ENCODE data around the gene CPNE4. TPM values are rescaled to one million over a fixed set of nuclear protein-coding genes. Genes with fewer than 3 reads are reported as not detected.

Gene CPNE4
- total and polyA plus RNA-seq, 10 donors: 0.03 to 3.1 (median 0.91) TPM; not detected in 2

GRCh38 chr3:131555456-131555855 lies 479.4 kb downstream of the CPNE4 start:
- no peak overlapping the region for H3K4me3 ChIP-seq
- no peaks in the 10 kb centered on the region for H3K4me1 ChIP-seq
- intact Hi-C loops (cut with DNase I; ENCODE audit: low total_unique reads): no loop called here
- no peak overlapping the region for H3K27ac ChIP-seq
- no peaks in the 10 kb centered on the region for H3K36me3 ChIP-seq
- H3K9me3 ChIP-seq: no peaks in the 10 kb centered on the region
- 94 to 100% (median 96%) methylated on average over 2 of the region's 2 CpGs for WGBS, 5 donors
- TF ChIP-seq POLR2A (IDR thresholded peaks at IDR 0.05) (no peak), POLR2AphosphoS5 (IDR thresholded peaks at IDR 0.05) (no peak), CTCF (IDR thresholded peaks at IDR 0.05 in 8 of 11, conservative IDR thresholded peaks at IDR 0.05 in 3 of 11) (no peak)
- DNase-seq: no peak
- peaks cover 0 to 6% (median 0%) of the 10 kb centered on the region in 7 donors for H3K27me3 ChIP-seq (replicated peaks in 1 of 7)

- Histone ChIP-seq H3K4me3 (no peak overlapping the region), H3K27me3 (replicated peaks in 1 of 7) (peaks cover 0 to 5% (median 0%) of the 10 kb centered on the region in 7 donors), H3K27ac (no peak overlapping the region), H3K4me1 (no peaks in the 10 kb centered on the region), H3K36me3 (no peaks in the 10 kb centered on the region), H3K9me3 (no peaks in the 10 kb centered on the region)
- no peak for DNase-seq
- WGBS, 5 donors: 71 to 87% (median 75%) methylated on average over 3 of the region's 3 CpGs
- TF ChIP-seq CTCF (IDR thresholded peaks at IDR 0.05 in 8 of 11, conservative IDR thresholded peaks at IDR 0.05 in 3 of 11) (no peak), POLR2A (IDR thresholded peaks at IDR 0.05) (no peak), POLR2AphosphoS5 (IDR thresholded peaks at IDR 0.05) (no peak)
- intact Hi-C loops (cut with DNase I; ENCODE audit: low total_unique reads): no loop called here
Measured at GRCh38 chr3:131553495-131554247, 481.1 kb downstream of the CPNE4 start.

DNA sequence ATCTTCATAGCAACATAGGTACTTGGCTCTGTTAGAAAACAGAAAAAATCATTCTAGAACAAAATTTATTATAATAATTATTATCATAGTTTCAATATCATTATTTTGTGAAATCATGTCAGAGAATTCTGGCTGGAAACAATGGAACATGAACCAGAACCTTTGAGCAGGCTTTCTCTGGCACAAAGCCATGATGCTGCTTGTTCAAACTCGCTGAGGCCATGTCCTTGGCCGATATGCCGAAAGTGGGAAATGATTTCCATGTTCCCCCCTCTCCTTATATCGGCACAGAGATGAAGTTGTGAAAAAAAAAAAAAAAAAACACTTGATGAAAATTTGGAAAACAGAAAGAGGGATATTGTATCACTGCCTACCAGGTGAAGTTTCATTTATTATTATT lies 483.1 kb downstream of the CPNE4 start:
- Histone ChIP-seq H3K36me3 (no peaks in the 10 kb centered on the region), H3K9me3 (no peaks in the 10 kb centered on the region), H3K4me1 (no peaks in the 10 kb centered on the region), H3K27me3 (replicated peaks in 1 of 7) (peaks cover 0 to 3% (median 0%) of the 10 kb centered on the region in 7 donors), H3K4me3 (no peak overlapping the region), H3K27ac (peak overlapping the region in 1 of 8 donors; percentile 3)
- intact Hi-C loops (cut with DNase I; ENCODE audit: low total_unique reads): no loop called here
- DNase-seq: no peak
- WGBS, 5 donors: 67 to 85% (median 77%) methylated on average over 4 of the region's 4 CpGs
- TF ChIP-seq POLR2A (IDR thresholded peaks at IDR 0.05): no peak
- TF ChIP-seq POLR2AphosphoS5 (IDR thresholded peaks at IDR 0.05): no peak
- no peak for TF ChIP-seq CTCF (IDR thresholded peaks at IDR 0.05 in 8 of 11, conservative IDR thresholded peaks at IDR 0.05 in 3 of 11)

- Histone ChIP-seq H3K27me3 (replicated peaks in 1 of 7) (peaks cover 0 to 3% (median 0%) of the 10 kb centered on the region in 7 donors), H3K9me3 (no peaks in the 10 kb centered on the region), H3K4me1 (no peaks in the 10 kb centered on the region), H3K36me3 (no peaks in the 10 kb centered on the region), H3K4me3 (no peak overlapping the region), H3K27ac (peak overlapping the region in 1 of 8 donors; percentile 3)
- TF ChIP-seq CTCF (IDR thresholded peaks at IDR 0.05 in 8 of 11, conservative IDR thresholded peaks at IDR 0.05 in 3 of 11) (no peak), POLR2A (IDR thresholded peaks at IDR 0.05) (no peak), POLR2AphosphoS5 (IDR thresholded peaks at IDR 0.05) (no peak)
- intact Hi-C loops (cut with DNase I; ENCODE audit: low total_unique reads): no loop called here
- DNase-seq: no peak
- WGBS, 5 donors: 77 to 90% (median 78%) methylated on average over 4 of the region's 4 CpGs
Measured at GRCh38 chr3:131550562-131551465, 484.0 kb downstream of the CPNE4 start.
